Measurements from ENCODE around the gene INPP4B. TPM values are rescaled to one million over a fixed set of nuclear protein-coding genes. Genes with fewer than 3 reads are reported as not detected.

INPP4B gene
- total RNA-seq, 1 donor from 2014 or later, result 32.7 TPM

- intact Hi-C loops (cut with DNase I), result no loop called here
- H3K9me3 ChIP-seq, result peaks cover 0 to 22% of the 10 kb centered on the region in 2 donors
- no peaks in the 10 kb centered on the region for H3K4me1 ChIP-seq
- TF ChIP-seq CTCF (IDR thresholded peaks at IDR 0.05), result no peak
- H3K27ac ChIP-seq, result no peak overlapping the region
- no peak overlapping the region for H3K4me3 ChIP-seq
- no peak for DNase-seq (ENCODE audit: low spot score in 2 of 2)
- H3K36me3 ChIP-seq, result no peaks in the 10 kb centered on the region
- no peaks in the 10 kb centered on the region for H3K27me3 ChIP-seq
Measured at GRCh38 chr4:142637614-142638013, 208.5 kb downstream of the INPP4B start.

GRCh38 chr4:142631836-142632235 is 214.3 kb downstream of the INPP4B start:
- no peaks in the 10 kb centered on the region for H3K4me1 ChIP-seq
- no peak overlapping the region for H3K27ac ChIP-seq
- H3K27me3 ChIP-seq, result no peaks in the 10 kb centered on the region
- no peaks in the 10 kb centered on the region for H3K36me3 ChIP-seq
- intact Hi-C loops (cut with DNase I), result no loop called here
- no peak for TF ChIP-seq CTCF (IDR thresholded peaks at IDR 0.05)
- H3K4me3 ChIP-seq, result no peak overlapping the region
- no peak for DNase-seq (ENCODE audit: low spot score in 2 of 2)
- H3K9me3 ChIP-seq, result peaks cover 0 to 8% of the 10 kb centered on the region in 2 donors

DNA sequence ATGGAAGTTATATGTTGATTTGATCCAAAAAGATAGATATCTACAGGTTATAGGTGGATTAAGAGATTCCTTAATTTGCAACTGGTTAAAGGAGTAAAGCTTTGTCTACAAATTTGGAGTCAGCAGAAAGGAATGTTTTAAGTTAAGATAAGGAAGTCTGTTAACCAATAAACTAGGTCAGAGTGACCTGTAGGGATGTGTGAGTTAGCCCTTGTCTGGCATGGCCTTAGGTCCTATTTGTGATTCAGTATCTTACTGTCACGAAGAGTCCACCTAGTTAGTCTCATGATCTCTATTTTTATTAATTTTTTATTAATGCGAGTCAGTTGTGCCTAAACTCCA is 230.8 kb downstream of the INPP4B start:
- no peak for DNase-seq (ENCODE audit: low spot score in 2 of 2)
- intact Hi-C loops (cut with DNase I), result no loop called here
- Histone ChIP-seq H3K36me3 (no peaks in the 10 kb centered on the region), H3K27ac (no peak overlapping the region), H3K4me1 (no peaks in the 10 kb centered on the region), H3K9me3 (peaks cover 0 to 8% of the 10 kb centered on the region in 2 donors), H3K27me3 (no peaks in the 10 kb centered on the region), H3K4me3 (no peak overlapping the region)
- TF ChIP-seq CTCF (IDR thresholded peaks at IDR 0.05), result no peak

- H3K27ac ChIP-seq, result no peak overlapping the region
- H3K27me3 ChIP-seq, result no peaks in the 10 kb centered on the region
- no peak overlapping the region for H3K4me3 ChIP-seq
- TF ChIP-seq CTCF (IDR thresholded peaks at IDR 0.05), result no peak
- peaks cover 0 to 8% of the 10 kb centered on the region in 2 donors for H3K9me3 ChIP-seq
- H3K36me3 ChIP-seq, result no peaks in the 10 kb centered on the region
- H3K4me1 ChIP-seq, result no peaks in the 10 kb centered on the region
- DNase-seq (ENCODE audit: low spot score in 2 of 2), result no peak
- intact Hi-C loops (cut with DNase I), result no loop called here
Measured at GRCh38 chr4:142614621-142615323, 231.3 kb downstream of the INPP4B start.

GRCh38 chr4:142607976-142608375 is 238.1 kb downstream of the INPP4B start:
- H3K4me3 ChIP-seq, result no peak overlapping the region
- no peak overlapping the region for H3K27ac ChIP-seq
- no peaks in the 10 kb centered on the region for H3K27me3 ChIP-seq
- intact Hi-C loops (cut with DNase I), result no loop called here
- no peak for TF ChIP-seq CTCF (IDR thresholded peaks at IDR 0.05)
- H3K4me1 ChIP-seq, result no peaks in the 10 kb centered on the region
- no peak for DNase-seq (ENCODE audit: low spot score in 2 of 2)
- H3K9me3 ChIP-seq, result peaks cover 9 to 16% of the 10 kb centered on the region in 2 donors
- H3K36me3 ChIP-seq, result no peaks in the 10 kb centered on the region

DNA sequence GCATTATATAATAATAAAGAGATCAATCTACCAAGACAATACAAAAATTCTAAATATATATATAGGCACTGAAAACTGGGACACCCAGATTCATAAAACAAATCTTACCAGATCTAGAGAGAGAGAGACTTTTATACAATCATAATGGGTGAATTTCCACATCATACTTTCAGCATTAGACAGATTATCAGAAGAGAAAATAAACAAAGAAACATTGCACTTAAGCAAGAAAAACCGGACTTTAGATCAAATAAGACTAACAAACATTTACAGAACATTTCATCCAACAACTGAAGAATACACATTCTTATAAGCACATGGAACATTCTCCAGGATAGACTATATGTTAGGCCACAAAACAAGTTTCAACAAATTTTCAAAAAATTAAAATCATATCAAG is 245.1 kb downstream of the INPP4B start:
- intact Hi-C loops (cut with DNase I), result no loop called here

More for the DNA sequence above, 245.1 kb downstream of the INPP4B start:
- no peak for TF ChIP-seq CTCF (IDR thresholded peaks at IDR 0.05)
- Histone ChIP-seq H3K9me3 (peaks cover 11 to 22% of the 10 kb centered on the region in 2 donors), H3K4me3 (no peak overlapping the region), H3K36me3 (no peaks in the 10 kb centered on the region), H3K4me1 (no peaks in the 10 kb centered on the region), H3K27ac (no peak overlapping the region), H3K27me3 (no peaks in the 10 kb centered on the region)
- DNase-seq (ENCODE audit: low spot score in 2 of 2), result no peak

Data from ascending aorta (tissue), 2 donors.